HG03565 (cell line): ENCODE results near the gene GCSH.

Experiments
- ATAC-seq: cut with Tn5 transposase; IDR thresholded peaks from one replicate; pipeline ENCODE4 v1.9.1; 2021; ENCODE audit warnings: mild to moderate bottlenecking, moderate library complexity; ENCODE audit not compliant: unreplicated experiment

The GCSH gene

DNA sequence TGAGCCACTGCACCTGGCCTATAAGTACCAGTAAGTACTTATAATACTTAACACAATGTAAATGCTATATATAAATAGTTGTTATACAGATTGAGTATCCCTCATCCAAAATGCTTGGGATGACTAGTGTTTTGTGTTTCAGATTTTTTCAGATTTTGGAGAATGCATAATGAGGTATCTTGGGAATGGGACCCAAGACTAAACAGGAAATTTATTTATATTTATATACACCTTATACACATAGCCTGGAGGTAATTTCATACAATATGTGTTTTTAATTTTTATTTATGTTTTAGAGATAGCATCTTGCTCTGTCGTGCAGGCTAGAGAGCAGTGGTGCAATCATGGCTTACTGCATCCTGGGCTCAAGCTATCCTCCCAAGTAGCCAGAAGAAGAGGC lies 9.8 kb upstream of the GCSH start:
- ATAC-seq: no peak

DNA sequence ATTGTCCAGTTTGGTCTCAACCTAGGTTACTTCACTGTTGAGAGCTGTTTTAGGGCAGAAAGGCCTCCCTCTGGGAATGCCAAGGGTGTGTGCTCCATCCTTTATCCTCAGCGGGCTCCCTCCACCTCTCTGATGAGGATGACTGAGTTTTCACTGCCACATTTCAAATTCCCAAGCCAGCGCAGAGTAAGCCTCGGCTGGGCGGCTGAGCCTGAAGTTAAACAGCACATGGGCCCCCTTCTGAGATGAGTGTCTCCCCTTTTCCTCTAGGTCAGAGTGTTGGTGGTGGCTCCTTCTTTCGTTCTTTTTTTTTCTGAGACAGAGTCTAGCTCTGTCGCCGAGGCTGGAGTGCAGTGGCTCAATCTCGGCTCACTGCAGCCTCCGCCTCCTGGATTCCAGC lies 5.5 kb upstream of the GCSH start:
- no peak for ATAC-seq

DNA sequence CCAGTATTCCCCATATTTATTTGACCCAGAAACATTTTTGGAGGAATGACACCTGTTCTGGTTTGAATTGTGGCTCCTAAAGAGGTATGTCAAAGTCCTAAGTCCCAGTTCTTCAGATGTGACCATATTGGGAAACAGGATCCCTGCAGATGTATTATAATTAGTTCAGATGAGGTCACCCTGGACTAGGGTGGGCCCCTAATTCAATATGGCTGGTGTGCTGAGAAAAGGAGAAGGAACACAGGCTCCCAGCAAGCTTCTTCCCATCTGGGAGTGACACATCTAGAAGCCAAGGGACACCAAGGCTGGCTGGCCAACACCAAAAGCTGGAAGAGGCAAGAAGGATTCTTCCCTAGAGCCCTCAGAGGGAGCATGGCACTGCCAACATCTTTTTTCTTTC lies 3.8 kb upstream of the GCSH start:
- no peak for ATAC-seq

DNA sequence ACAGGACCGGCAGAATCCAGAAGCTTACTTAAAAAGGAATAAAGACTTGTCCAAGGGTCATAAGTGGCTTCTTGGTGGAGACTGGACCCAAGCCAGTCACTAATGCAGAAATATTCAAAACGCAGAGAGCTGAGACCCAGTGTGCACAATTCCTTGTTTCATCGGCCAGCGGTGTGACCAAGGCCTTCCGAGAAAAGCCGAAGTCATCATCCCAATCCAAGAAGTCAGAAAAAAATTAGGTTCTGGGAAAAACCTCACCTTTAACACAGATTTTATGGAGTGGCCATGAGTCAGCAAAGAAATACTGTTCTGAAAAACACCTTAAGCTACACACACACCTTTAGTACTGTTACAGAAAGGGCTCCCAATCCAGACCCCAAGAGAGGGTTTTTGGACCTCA lies 1.0 kb upstream of the GCSH start:
- no peak for ATAC-seq

DNA sequence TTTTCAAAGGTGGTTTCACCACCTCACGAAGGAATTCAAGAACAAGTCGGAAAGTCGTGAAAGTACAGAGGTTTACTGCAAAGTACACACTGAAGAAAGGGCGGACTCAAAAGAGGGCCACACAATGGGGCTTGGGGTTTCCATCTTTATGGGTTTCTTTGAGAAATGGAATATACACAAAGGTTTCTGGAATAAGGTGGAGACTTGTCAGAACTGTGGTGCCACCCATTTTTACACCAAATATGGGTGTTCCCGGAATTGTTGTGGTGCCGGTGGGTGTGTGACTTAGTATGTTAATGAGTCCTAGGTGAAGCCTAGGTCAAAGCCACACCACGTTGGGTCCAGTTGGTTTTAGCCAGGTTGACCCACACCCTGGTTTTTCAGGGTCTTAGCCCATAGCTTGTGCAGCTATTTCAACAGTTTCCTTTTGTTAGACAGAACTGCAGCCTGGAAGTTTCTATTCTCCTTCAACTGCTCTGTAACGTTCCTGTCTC lies 567 bp upstream of the GCSH start:
- ATAC-seq: no peak

DNA sequence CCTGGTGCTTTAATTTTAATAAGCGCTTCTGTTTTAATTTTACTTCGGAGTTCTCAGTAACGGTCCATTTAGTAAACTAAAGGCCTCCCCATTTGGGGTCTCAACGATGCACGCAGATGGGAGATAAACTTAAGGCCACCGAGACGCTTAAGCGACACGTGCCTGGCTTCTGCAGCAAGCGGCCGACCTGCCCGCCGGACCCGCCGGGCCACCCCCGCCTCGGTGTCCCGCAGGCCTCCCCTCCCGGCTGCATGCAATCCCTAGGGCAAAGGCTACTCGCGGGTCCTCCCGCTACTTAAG lies 592 bp downstream of the GCSH start:
- ATAC-seq: peak; percentile 0

DNA sequence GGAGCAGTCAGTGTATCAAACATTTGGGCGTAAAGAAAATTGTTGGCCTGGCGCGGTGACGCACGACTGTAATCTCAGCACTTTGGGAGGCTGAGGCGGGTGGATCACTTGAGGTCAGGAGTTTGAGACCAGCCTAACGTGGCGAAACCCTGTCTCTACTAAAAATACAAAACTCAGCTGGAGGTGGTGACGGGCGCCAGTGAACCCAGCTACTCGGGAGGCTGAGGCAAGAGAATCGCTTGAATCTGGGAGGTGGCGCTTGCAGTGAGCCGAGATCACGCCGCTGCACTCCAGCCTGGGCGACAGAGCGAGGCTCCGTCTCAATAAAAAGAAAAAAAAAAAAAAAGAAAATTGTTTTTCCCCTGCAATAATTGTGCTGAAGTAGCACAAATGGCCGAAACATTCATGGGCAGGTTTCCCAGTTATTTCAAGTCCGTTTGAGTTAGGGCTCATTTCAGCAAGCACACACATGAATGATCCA lies 1.4 kb downstream of the GCSH start:
- no peak for ATAC-seq

DNA sequence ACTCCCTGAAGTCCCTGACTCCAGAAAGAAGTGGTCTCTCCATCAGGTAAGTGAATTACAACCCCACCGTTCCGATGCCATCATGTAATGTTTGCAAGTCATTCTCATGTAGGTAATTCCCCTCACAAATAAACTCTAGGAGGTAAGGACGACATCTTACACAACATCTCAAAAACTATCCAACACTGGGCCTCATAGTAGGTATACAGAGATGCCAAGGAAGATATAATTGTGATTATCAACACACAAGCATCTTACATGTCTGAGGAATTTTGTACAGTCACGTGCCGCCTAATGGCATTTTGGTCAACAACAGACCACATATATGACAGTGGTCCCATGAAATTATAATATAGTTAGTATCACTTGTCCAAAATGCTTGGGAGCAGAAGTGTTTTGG lies 7.4 kb downstream of the GCSH start:
- no peak for ATAC-seq

DNA sequence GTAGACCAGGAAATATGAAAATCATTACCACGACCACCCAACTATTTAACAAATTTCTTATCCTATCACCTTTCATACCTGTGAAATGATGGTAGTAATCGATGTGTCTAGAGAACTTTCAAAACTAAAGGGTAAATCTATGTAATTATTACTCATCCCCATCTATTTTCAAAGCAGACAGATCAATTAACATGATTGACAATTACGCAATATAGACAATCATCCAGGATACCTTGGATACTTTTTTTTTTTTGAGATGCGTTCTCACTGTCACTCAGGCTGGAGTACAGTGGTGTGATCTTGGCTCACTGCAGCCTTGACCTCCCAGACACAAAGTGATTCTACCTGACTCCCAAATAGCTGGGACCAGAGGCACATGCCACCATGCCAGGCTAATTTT lies 15.2 kb downstream of the GCSH start:
- ATAC-seq: no peak

DNA sequence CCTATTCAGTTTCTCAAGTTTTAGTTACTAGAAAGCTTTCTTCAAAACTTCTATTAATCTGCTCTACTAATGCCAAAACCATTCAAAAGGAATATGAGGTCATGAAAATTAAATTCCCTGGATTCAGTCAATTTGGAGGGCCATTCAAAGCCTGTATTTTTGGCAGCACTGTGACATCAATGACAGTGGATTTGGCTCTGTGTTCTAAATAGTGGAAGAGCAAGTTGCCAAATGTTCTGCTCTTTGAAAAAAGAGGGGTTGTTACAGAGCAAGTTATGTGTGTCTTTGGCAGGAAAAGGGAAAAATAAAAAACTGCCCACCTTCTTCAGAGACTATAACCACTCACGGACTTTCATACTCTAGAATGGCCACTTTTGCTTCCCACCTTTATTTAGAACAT lies 16.0 kb downstream of the GCSH start:
- ATAC-seq: no peak

DNA sequence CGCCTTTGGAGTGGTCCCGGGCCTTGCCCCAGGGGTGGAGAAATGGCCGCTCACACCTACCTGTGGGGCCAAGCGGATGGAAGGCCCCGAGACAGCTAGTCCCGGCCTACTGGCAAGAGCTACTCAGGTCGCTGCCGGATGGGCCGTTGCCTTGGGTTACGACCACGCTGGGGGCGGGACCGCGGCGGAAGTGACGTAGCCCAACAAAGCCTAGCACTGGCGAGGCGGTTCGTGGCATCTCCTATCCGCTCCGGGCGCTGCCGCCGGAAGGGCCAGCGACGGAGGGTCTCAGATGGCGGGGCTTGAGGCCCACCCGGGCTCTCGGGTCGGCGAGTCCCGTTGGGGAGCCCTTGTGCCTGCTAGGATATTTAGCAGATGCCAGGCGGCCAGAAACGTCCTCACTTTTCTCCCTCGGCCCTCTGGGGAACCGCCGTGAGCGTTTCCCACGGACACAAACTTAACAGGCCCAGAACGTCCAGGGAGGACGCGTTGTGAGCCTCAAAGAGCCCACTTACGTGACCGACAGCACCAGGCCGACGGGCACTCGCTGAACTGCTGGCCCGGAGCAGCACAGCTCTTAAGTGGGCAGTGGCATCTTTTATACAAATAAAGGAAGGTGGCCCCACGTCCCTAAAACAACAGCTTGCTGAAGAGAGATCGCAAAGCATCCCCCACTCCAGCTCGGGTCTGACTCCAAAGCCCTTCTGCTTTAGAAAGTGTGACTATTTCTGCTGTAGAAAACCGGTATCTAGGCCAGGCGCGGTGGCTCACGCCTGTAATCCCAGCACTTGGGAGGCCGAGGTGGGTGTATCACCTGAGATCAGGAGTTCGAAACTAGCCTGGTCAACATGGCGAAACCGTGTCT lies 18.9 kb downstream of the GCSH start, which contains the start of gene C16orf46:
Gene C16orf46, minus strand, starts transcription at position 163 of the 865 bp plus-strand sequence. CDS start 13,283 bp downstream, outside the sequence.
- peak; percentile 94 for ATAC-seq

DNA sequence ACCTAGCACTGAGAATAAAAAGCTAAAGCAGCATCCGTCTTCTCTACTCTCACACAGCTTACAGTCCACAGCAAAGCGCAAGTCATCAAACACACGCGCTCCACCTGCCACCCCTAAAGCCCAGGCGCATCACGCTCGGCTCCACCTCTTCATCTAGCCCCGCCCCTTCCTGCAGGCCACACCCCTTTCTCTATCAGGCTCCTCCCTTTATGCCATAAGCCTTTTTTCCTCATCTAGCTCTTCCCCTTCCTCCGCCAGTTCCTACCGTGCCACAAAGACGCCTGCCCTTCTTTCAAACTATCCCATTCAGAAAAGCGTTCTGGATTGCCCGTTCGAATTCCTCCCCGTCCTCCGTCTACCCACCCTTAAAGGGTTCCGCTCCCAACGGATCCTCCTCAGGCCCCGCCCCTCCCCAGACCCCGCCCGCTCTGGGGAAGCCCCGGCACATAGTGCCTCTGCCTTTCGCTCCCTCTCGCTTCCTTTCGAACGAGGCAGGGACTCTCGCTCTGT lies 19.6 kb downstream of the GCSH start:
- ATAC-seq: peak; percentile 43

DNA sequence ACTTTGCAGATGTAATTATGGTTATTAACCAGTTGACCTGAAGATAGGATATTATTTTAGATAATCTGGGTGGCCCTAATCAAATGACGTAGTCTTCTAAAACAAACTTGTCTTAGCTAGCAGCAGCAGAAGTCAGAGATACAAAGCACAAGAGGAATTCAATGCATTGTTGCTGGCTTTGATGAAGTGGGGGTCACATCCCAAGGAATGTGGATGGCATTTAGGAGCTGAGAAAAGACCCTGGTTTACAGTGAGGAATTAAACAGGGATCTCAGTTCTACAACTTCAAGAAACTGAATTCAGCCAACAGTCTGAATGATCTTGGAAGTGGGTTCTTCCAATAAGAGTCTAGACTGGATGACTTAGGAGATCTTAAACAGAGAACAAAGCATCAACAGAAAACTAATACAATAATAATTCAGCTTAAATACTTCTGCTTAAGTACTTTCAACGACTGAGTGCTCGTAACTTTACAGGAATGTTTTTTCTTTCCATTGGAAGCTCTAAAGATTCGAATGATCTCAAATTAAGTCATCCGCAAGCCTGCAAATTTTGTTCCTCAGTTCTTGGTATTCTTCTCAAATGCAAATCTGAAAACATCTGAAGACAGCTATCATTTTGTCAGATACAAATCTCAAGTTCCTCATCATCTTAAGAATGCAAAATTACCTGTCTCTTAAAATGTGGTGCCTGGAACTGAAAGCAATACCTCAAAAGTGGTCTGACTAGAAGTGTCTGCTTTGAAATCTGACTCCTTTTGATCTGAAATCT lies 22.4 kb downstream of the GCSH start:
- ATAC-seq: no peak

DNA sequence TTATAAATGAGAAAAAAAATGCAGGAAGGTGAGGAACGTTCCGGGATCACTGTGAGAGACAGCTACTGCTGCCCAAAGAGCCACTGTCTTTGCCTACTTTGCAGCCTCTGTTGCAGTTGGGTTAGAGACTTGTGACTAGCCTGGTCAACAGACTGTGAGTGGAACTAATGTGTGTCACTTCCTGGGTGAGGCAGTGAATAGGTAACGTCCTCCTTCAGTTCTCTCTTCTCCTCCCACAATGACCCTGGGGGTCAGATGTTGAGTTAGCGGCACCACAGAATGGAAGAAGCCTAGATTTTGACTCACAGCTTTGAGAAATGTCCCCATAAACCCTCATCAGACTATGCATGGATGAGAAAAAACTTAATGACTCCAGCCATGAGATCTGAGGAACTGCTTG lies 24.4 kb downstream of the GCSH start:
- no peak for ATAC-seq

DNA sequence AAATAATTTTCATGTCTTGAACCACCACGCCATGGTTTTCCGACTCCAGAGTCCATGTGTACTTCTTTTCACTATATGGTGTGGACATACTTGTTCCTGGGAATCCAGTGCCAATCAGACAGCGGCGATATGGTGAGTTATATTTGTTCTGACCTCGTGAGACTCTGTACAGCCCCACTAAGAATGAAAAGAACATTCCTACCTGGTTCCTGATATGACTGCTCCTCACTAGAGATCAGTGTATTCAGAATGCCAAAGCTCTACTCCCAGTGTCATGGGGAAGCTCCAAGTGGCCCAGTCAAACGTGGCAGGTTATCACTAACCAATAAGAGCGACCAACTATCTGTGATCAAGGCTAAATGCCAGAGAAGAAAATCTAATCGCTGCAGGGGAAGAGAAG lies 25.2 kb downstream of the GCSH start:
- no peak for ATAC-seq

DNA sequence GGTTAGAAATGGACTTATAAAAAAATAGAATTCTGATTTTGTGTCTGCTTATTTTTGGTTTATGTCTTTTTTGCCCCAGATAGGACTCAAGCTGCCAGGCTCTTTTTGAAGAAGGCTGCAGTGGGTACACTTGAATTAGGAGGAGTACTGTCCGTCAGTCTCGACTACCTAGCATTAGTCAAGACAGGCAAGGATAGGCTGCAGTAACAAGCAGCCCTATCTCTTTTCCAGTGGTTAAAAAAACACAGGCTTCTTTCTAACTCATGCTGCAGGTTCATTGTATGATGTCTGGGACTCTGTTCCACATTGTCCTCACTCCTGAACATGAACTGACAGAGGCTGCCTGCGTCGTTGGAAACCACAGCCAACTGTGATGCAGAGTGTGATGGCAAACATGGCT lies 27.1 kb downstream of the GCSH start:
- ATAC-seq: no peak

DNA sequence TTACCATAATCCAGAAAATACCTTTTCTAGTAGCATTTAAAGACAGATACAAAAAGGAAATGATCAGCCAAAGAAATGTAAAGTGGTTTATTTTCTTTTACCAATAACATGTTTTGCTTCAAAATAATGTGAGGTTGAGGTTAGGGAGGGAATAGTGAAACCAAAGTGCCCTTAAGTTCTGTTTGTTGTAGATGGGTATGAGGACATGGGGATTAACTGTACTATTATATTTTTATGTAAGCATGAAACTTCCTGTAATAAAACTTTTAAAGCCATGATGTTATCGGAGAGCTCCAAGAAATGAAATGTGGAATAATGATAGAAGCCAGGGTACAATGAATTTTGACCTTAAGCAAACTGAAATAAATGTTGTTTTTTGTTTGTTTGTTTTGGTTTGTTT lies 29.0 kb downstream of the GCSH start:
- ATAC-seq: no peak

DNA sequence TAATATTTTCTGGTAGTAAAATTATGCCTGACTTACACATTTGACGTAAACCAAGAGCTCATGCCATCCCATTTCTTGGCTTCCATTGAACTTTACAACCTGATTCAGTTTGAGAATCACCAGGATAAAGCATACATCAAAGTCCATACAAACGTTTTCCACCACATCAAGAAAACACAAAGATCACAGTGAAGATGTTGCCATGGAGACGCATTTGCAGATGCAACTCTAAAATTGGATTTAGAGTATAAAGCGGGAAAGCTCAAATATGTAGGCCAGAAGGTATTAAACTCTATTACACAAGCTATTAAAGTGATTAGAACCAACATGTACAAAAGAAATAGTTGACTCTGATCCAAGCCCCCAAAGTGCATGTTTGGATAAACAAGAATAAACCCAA lies 29.5 kb downstream of the GCSH start:
- no peak for ATAC-seq

DNA sequence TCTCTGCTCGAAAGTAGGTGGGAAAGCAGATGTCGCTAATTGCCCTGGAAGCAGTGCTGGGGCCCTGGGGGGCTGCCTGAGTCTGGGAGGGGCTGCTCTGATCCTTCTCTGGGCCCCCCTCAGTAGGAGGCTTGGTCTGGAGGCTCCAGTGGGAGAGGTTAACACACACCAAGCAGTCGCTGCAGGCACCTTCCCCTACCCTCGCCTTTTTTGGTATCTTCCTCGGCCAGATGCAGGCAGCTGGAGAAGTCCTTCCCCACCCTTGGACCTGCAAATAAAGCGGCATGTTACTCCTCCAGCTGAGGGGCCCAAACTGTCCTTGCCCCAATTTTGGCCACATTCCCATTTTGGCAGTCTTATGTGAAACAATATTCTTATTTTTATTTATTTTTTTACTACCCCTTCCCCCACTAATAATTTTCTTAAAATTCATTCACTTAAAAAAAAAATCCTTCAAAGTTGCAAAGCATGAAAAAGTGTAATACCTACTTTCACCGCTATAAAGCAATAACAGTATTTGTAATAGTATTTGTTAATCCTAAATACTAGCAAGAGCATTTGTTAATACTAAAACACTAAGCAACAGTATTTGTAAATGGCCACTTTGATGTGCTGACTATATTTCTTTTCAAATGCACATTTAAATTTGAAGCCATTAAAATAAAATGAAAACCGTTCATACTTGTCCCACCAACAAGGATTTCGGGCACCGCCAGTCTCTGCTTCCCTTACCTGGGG lies 34.2 kb downstream of the GCSH start:
- no peak for ATAC-seq

DNA sequence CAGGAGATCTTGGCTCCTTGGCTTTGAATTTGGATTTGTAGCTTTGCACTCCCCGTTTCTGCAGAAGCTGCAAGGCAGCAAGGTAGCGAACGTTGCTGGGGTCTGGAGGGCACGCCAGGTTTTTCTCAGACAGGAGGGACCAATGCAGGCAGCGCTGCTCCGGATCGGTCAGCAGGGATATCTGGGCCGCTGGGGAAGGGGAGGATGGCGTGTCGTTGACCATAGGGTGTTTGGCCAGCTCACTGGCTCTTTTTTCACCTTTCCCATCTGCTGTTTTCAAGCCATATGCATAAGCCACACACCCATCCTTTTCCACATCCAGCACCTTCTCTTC lies 34.9 kb downstream of the GCSH start:
- ATAC-seq: no peak

DNA sequence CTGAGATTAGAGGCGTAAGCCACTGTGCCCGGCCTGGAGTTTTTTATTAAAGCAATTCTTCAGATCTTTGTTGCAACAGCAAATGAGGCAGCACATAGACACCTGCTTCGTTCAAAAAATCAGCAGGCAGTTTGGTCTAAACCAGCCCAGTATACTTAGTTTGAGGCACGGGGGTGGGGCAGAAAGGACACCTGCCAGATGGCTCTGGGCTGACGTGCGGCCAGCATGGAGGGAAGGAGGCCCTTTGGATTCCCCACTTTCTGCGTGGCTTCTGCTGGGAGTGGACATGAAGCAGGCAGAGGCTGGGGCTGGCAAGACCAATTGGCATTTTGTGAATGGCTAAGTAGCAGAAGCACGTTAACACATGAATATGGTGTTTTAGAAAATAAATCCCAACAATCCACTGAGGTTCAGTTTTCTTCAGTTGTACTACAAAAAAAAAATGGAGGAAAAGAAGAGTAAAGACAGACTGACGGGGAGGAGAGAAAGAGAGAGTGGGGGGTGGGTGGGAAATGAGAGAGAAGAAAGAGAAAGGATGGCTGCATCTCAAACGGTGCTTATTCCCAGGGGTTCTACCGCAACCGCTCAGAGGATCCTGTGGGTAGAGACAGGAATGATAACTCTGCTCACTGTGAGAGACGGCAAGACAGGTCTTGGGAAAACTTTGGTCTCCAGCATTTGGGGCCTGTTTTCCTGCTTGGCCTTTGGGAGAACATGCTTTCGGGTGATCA lies 35.5 kb downstream of the GCSH start:
- ATAC-seq: no peak
